PC-3 (cell line): ENCODE results near the gene RPL27A.

Experiments used
- EZH2 ChIP-seq: fragments of 300-600 bp; sonication (generic); IDR thresholded peaks from one replicate; pipeline ENCODE4 v1.6.1; 2017; ENCODE audit warnings: antibody characterized with exemption, mild to moderate bottlenecking, low read length; ENCODE audit not compliant: unreplicated experiment
- TF ChIP-seq, protein P1 (sequence below): fragments of 300-600 bp; sonication (generic); conservative IDR thresholded peaks from 2 replicates; pipeline ENCODE4 v1.5.1; 2017; ENCODE audit warnings: antibody characterized with exemption, low read depth, mild to moderate bottlenecking, low read length

DNA sequence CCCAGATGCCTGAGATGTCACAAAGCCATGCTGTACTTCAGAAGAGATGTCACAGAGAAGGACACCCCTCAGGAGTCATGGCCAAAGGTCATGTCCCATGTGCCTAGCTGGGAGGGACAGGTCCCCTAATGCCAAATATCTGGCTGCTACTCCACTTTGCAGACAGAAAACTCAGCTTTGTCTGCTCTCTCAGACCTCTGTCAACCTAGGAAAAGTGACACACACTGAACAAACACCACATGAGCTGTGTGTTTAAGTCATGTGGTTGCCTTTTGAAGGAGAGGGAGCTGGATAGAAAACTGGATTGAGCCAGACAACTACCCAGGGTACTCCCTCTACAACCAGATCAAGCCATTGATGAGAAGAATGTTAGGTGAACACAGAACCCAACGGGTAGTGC, 3.6 kb upstream of the RPL27A start:
- TF ChIP-seq, protein P1, sequence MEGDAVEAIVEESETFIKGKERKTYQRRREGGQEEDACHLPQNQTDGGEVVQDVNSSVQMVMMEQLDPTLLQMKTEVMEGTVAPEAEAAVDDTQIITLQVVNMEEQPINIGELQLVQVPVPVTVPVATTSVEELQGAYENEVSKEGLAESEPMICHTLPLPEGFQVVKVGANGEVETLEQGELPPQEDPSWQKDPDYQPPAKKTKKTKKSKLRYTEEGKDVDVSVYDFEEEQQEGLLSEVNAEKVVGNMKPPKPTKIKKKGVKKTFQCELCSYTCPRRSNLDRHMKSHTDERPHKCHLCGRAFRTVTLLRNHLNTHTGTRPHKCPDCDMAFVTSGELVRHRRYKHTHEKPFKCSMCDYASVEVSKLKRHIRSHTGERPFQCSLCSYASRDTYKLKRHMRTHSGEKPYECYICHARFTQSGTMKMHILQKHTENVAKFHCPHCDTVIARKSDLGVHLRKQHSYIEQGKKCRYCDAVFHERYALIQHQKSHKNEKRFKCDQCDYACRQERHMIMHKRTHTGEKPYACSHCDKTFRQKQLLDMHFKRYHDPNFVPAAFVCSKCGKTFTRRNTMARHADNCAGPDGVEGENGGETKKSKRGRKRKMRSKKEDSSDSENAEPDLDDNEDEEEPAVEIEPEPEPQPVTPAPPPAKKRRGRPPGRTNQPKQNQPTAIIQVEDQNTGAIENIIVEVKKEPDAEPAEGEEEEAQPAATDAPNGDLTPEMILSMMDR: no peak
- no peak for TF ChIP-seq EZH2
